ENCODE results near the gene NRP1.

The NRP1 gene

DNA sequence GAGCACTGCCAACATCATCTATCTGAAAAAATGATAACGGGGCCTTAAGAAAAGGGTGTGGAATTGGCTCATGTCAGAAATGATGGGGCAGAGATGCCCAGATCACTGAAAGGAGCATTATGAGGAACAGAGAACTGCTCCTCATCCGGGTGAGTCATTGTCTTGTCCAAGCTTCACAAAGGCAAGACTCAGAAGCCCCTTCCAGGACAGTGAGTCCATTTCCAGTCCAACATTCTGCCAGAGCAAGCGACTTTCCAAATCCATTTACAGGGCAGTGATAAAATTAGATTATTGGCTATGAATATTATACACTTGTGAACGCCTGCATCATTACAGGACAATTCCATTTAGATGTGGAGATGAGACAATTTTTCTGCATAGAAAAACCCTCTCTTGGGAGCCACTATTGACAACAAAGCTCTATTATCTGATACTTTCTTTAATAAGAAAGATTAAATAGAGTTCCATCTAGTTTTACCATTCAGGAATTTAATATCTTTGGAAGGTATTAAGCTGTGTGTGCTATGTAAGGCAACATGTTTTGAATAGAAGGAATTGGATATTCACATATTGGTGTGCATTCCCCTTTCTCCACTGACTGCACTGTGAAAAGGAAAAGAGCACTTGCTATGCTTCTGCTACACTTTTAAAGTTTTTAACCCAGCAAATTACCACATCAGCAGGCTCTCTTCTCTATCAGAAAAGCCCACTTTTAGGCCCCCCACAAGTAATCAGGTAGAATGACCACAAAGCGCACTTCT lies 159.6 kb downstream of the NRP1 start:
- no peak for DNase-seq

DNA sequence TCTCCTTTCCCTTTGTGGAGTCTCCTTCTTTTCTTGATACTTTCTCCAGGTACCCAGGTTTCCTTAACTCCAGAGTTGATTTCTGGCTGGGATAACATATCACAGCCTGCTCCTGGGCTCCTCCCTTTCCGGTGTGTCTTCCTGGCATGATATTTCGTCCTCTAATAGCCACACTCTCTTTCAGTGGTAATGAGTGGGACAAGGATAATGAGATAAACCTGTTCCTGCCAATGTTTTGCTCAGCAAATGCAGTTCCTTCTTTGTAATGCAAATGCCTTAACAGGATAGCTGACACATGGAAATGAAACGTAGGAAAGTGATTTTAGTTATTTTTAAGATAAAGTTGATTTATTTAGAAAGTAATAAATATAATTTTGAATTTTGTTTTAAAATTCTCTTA lies 168.6 kb downstream of the NRP1 start:
- DNase-seq: no peak

DNA sequence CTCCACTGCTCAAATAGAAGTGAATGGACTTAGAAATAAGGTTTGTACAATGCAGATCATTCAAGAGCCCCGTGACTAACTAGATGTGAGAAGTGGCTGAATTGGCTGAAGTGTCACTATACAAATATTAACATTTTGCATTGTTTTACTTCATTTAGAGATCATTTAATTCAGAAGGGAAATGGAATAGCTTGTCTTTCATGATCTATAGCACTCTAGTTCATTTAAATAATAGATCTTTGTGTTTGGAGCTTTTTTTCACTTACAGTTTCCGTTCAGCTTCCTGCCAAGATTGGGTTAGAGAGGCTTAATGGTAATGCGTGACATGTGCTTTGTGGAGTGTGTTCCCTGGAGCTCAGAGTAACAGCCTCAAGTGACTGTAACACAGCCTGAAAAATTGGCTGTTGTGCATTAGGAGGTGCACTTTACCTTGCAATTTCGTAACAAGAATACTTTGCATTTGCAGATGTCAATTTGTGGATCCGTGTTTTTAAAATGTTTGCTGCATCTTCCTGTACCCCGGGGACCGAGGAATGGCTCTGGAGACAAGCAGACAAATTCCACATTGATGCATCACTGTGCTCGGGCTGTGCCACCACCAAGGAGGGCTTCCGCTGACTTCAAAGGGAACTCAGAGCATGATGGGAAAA lies 170.3 kb downstream of the NRP1 start:
- DNase-seq: peak; percentile 34

DNA sequence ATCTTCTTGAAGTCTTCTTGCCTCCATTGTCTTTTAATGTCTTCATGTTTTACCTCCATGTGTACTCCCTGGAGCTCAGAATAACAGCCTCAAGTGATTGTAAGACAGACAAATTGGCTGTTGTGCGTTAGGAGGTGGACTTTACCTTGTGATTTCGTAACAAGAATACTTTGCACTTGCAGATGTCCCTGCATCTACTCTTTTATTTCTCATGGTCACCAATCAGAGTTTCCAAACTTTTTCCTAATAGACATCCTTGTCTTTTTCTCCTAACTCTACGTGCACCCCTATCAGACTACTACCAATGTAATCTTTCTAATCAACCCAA lies 172.3 kb downstream of the NRP1 start:
- no peak for DNase-seq

DNA sequence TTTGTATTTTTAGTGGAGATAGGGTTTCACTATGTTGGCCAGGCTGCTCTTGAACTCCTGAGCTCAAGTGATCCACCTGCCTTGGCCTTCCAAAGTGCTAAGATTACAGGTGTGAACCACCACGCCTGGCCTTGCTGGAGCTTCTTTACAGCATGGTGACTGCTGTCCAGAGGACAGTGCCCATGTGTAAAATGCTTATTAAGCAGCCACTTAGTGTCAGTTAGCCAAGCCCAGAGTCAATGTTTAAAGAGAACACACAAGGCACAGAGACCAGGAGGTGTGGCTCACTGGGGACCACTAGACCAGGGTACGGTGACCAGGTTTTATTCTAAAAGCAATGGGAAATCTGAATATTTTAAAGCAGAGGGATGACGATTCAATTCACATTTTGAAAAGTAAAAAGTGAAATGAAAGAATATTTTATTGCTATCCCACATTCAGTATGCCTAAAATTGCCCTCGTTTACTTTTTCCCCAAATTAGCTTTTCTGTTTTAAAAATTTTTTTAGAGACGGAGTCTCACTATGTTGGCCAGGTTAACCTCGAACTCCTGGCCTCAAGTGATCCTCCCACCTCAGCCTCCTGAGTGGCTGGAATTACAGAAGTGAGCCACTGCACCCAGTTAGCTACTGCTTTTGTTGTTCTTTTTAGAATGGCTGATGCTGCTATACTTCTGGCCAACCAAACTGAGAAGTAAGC lies 172.8 kb downstream of the NRP1 start:
- no peak for DNase-seq

DNA sequence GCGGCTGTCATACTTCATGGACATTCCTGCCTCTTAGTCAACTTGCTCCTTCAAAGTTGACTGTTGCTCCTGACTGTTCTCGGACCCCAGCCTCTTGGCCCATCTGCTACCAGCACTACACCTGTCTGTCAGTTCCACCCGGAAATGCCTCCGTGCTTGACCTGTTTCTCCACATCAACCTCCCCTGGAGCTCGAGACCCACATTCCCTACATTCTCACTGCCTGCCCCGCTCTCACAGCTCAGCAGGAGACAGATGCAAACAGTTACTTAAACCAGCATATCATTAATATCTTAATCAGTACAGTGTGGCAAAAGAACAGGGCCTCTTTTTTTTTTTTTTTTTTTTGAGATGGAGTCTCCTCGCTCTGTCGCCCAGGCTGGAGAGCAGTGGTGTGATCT lies 174.3 kb downstream of the NRP1 start:
- DNase-seq: no peak

DNA sequence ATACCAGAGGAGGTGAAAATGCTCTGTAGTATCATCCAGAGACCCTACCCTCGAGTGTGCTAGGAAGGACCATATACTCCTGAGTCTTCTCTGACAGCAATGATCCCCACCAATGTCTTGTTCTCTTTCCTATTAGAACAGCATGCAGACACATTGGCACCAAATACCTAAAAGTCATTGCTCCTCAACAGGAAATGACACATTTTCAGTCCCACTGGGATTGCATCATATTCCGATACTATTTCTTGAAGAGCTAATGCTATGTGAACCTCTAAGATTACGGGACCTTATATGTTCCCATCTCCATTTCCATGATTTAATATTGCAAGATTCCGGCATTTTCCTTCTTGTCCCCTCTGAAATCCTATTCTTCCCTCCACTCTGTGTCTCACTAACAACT lies 177.4 kb downstream of the NRP1 start:
- no peak for DNase-seq

DNA sequence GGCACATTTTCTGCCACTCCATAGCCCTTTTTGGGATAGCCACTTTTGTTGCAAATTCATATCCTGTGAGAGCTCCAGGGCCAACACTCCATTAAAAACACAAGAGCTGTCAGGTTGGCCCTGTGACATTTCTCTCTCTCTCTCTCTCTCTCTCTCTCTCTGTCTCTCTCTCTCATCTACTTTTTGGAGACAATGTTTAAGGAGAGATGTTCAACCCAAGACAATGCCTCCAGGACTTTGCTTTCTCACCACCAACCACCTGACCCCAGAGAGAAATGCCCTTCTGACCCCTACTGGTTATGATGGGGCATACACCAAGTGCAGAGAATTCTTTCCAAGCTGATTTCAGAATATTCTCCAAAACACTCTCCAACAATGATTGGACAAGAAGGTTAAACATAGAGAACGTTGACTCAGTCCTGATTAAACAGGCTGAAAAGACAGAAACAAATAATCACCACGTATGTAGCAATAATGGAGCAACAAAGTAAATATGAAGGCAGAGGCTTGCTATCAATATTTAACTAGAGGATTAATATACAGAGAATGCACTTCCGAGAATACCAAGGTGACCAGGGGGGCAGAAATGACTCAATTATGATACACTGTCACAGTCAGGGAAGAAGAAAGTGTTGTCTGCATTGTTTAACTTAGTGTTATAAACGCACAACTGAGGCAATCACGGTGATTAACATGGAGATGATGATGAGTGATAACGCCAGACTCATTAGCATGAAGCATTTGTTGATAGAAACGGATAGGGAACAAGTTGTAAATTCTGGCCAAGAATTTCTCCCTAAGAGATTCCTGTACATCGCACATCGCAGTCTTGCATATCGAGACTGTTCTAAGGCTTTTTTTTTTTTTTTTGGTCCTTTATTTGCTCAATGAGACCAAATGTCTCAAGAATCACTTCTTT lies 178.5 kb downstream of the NRP1 start:
- no peak for DNase-seq

DNA sequence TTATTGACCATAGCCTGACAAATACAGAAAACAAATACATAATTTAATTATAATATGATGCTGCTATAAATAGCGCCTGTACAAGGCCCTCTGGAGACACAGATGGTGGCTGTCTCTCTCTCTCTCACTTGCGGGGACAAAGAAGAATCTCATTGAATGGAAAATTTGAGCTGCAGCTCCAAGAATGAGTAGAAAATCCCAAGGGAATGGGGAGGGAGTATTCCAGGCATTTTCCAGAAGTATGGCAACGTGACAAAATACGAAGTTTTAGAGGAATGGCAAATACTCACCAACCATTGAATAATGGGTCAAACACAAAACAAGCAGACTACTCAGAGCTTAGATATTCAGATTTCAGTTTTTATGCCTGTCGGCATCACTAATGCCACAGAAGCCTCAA lies 179.9 kb downstream of the NRP1 start:
- DNase-seq: no peak

DNA sequence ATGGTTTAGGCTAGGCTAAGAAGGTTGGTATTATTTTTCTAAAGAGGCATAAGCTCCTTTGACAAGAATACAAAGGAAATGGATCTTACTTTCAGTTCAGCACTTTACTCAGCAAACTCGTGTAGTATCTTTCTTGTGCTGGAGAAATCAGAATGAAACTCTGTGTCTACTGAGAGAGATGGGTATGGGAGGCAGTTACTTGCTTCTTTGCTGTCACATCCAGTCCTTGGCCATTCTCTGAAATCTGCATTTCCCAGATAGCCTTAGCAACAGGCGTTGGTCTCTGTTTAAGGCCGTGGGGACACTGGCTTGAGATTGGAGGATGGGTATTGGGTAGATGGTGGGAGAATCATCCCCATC lies 180.5 kb downstream of the NRP1 start:
- DNase-seq: no peak

DNA sequence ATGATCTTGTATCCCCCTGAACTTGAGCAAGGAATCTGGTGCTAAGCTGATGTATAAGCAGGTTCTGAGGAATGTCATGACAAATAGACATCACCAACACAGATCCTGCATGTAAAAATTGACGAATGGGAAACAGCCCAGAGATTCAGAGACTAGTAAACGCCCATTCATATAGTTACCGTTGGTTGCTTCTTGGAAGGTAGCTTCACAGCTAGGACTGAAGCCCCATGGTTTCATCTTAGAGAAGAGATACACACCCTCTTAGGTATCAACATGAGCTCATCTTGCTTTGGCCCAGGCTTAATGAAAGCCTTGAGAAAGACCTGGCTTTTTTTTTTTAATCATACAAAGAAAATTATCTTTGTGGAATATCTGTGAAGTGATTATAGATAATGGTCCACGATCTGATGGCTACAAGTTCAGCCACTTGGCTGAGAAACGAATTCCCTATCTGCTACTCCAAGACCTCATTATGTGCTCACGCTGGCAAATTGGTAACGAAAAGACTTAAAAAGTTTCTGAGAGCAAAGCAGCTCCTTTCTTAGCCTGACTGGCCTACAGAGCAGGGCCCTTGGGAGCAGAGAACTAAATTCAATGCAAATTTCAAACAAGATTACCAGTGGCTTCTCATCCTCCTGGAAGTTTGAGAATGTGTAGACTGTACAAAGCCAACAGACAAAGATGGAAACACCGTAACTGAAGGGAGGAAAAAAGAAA lies 181.1 kb downstream of the NRP1 start:
- no peak for DNase-seq

DNA sequence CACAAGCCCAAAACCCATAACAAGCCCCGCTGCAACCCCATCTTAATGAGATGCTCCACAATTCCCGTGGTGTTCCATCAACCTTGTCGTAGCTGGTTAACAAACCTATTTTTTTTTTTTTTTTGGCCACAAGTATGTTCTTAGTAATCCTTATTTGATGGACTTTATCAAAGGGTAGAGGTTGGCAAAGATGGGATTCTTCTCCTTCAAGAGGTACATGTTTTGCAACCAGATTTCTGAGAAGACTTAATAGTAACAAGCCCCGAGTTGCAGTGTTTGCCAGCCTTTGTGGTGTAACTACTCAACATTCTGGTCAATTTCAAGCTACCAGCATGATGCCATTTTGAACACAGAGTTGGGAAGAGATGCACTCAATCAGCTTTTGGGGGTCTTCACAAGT lies 181.7 kb downstream of the NRP1 start:
- no peak for DNase-seq

DNA sequence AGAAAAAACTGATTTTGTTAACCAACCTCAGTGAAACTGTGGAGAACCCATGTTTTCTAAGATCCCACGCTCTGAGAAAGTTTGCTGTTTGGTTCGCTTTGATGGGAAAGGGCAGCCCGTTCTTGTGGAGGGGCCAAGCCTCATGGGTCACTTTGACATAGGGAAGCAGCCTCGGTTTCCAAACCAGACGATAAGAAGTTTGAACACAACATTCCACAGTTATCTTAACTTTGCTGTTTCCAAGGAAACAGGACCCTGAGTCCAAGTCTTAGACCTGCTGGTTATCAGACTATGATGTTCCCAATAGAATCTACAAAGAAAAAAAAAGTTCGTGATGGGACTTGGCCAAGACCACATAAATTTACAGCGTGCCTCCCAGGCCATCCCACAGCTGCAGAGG lies 182.3 kb downstream of the NRP1 start:
- no peak for DNase-seq

DNA sequence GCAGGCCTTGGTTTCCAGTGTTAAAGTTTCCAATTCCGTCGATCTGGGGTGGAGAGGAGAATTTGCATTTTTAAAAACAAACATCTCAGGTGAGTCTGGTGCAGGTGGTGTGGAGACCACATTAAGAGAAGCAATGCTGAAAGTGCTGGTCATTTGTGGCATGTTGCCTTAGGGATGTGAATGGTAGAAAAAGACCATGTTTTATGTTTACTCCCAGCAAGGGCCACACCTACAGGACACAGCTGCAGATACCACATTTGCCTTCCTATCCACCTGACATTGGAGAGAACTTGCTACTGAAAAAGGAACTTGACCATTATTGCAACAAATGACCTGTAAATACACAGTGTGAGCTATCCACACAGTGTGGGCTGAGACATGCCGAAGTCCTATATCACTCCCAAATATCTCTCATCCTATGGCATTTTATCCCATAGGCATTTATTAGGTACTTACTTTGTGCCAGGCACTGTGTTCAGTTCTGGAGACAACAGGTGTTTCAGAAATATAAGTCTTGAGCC lies 183.1 kb downstream of the NRP1 start:
- no peak for DNase-seq

DNA sequence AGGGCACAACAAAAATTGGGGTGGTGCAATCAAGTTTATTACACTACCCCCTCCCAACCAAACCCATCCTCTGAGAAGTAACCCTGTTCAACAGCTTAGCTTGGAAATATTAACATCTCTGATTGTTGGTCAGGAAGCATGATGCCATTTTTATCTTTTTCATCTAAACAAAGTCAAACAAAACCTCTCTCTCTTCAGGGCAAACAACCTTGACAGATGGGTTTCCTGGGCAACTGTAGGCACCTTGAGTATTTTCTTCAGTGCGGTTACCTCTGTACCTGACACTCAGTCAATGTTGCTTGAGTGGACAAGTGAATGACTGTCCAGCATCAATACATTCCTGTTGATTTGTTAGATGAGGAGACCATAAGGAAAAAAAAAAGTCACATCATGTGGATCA lies 183.6 kb downstream of the NRP1 start:
- DNase-seq: no peak

DNA sequence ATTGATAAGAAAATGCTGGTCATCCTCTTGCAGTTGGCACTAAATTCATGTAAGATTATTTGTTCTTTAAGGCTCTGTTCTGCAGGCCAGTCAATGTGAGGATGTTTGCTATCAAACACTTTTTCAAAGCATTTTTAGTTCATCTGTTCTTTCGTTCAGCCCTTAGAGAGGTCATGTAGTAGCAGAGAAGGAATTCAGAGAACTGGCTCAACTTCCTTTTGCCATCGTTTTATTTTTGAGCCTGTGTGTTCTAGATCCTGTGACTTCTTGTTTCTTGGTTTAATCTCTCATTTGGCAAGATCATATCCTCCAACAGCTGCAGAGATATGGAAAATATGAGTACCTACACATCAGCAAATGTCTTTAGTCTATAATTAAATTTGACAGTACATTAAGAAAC lies 184.3 kb downstream of the NRP1 start:
- DNase-seq: no peak

DNA sequence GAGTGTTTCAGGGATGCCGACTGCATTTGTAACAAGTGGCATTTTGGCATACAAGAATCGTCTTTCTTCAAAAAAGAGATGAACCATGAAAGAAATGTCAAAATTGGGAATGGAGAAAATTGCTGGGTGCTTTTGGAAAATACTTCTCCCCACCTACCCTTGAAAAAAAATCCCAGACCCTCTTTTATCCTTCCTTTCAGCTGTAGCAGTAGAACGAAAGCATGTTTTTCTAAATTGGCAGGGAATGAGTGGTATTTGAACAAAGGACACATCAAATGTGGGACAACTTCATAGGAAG lies 187.5 kb downstream of the NRP1 start:
- DNase-seq: no peak

DNA sequence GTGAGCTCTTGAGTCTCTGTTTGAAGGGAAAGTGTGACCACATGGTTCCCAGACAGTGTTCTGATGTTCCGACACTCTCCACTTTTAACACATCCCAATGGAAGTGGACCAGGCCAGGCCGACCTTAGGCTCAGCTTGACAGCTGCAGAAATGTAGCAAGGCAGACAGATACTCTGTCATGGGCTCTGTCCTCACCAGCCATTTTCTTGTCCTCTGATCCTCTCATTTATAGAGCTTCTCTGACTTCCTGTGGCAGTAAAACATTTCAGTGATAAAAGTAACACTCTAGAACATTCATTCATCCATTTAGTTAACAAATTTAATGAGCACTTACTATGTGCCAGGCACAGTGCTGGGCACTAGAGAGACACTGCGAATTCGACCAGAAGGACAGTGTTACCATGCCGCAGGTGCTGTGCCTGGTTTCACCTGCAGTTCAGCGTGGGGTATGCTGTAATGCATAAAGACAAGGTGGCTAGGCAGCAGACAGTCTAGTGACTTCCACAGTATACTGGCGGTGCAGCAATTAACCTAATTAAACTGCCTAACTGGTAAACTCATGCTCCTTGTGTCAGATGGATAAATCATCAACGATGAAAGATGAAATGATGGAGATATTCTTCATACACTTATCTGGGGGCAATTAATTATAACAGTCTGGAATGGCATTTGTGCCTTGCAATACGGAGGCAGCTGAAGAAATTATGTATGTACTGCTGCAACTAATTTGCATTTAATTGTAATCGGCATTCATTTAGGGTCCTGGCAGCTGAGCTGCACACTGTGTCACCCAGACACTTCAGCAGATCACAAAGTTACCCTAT lies 188.1 kb downstream of the NRP1 start:
- DNase-seq: no peak

DNA sequence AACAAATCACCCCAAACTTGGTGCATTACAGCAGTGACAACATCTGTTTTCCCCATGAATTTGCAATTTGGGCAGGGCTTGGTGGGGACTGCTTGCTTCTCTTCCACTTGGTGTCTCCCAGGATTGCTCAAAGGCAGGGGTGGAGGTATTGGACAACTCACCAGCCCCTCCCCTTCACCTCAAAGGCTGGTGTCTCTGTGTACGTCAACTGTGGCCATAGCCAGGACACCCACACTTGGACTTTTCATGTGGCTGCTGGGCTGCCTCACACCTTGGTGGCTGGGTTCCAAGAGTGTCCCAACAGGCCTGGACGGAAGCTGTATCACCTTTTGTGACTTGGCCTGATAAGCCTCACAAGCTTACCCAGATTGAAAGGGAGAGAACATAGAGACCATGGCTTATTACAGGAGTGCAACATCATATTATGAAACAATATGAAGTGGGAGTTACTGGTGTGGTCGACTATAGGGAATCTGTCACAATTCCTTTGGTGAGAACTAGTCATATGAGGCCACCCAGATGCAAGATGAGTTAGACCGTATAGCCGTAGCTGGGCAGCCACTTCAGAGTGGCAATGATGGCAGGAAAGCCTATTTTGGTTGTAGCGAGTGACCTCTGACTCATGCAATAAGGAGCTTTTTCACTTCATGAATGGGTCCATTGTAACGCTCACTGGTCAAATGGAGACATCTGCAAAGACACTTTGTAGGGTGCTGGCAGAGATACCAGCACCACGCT lies 188.8 kb downstream of the NRP1 start:
- DNase-seq: no peak

DNA sequence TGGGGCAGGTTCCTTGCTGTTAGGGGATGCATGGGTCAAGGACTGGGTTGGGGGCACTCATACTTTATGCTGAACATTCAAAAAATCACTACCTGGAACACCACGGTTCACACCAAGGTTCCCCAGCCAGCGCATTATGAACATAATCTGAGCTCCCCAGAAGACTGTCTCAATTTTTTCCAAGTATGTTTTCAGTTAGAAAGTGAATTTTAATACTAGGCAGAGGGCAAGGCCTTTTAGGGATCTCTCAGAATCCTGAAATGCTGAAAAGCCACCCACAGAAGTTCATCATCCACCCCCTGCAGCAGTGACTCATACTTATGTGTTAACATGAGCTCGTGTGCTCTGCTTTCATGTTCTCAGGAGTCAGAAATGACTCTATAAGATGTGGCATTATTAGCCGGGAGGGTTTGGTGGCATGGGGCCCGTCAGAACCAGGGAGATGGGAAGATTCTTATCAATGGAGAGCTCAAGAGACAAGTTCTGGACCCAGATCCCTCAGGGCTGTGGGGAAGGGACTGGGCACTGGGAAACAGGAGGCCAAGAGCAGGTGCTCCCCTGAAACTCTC lies 191.2 kb downstream of the NRP1 start:
- no peak for DNase-seq

DNA sequence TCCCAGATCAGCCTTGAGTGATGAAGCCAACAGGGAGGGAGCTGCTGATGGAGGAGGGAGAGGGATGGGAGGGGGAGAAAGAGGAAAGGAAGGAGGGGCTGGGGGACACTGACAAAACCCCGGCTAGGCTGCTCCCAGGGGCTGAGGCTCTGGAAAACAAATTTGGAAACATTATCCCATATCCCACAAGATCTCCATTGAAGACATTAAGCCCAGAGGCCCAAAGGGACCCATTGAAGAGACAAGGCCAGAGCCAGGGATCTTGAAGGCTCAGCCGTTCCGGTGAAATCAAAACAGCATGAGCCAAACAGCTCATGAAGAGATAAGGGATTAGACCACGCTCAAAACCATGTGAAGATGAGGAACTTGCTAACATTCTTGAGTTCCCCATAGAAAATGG lies 192.2 kb downstream of the NRP1 start:
- DNase-seq: no peak
